CD4-positive, alpha-beta T cell treated with Interleukin-6 at 100 ng/mL for 8 hours (primary cell): Measurements from ENCODE around the gene GRM5.
"Not testable (repeated sequence)": the region's sequence is repeated elsewhere in the genome, so short reads cannot be mapped to it uniquely, and the experiment has no call there.

Source experiments
- DNase-seq: peaks from one replicate; pipeline ENCODE4 v3.0.0-alpha.2; 2020; ENCODE audit warnings: mixed read lengths, low spot score

The GRM5 gene

DNA sequence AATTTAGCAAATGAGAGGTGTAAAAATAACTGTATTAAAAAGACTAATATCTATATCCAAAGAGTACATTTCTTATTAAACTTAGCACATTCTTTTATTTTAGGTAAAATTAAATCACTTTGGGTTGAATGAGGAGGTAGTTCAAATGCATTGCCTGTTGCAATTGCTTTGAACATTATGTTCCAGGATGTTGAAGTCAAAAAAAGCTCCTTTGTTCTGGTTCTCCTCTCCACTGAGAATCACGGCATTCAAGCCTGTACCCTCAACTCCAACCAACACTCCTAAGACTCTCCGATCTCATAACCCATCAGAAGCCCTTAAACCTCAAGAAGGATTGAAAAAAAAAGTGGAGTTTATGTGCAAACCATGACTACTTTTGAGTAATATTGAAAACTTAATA, 230.1 kb downstream of the GRM5 start:
- not testable (repeated sequence) for DNase-seq

DNA sequence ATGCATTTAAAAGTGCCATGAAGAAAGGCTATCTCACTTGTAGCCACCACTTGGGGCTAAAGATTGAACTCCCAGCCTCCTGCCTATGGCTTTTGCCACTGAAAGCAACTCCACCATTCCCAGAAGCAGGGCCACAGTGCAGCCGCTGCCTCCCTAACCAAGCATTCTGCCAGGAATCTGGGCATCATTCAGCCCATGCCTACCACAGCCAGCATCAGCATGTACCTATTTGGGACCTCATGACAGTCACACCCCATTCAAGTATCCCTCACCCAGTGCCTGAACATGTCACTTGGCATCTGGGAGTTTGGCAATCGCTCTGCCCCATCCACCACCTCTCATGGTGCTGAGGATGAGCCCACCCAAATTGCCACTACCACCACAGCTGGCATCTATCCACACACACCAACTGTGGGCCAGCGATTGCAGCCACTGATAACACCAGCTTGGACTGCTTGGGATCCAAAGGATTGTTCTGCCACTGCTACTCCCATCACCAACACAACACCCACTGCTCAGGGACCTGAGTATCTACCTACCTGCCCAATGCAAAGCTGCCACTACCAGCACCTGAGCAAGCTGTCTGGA, 234.4 kb downstream of the GRM5 start:
- DNase-seq, result no peak

GRCh38 chr11:88827018-88827676, 238.6 kb downstream of the GRM5 start:
- DNase-seq, result no peak

DNA sequence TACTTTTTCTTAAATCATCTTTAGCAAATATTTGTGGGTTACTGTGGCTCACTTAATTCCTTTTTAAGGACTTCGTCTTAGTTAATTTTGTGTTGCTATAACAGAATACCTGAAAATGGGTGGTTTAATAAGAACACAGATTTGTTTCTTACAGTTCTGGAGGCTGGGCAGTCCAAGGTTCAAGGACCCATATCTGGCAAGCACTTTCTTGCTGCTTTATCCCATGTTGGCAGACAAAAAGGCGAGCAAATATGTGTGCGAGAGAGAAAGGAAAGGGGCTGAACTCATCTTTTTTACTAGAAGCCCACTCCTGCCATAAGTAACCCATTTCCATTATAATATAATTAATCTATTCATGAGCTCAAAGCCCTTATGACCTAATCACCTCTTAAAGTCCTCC, 246.2 kb downstream of the GRM5 start:
- DNase-seq, result no peak

GRCh38 chr11:88818978-88819377, 246.8 kb downstream of the GRM5 start:
- DNase-seq, result no peak

GRCh38 chr11:88815505-88815904, 250.3 kb downstream of the GRM5 start:
- no peak for DNase-seq

GRCh38 chr11:88814076-88814475, 251.7 kb downstream of the GRM5 start:
- no peak for DNase-seq

DNA sequence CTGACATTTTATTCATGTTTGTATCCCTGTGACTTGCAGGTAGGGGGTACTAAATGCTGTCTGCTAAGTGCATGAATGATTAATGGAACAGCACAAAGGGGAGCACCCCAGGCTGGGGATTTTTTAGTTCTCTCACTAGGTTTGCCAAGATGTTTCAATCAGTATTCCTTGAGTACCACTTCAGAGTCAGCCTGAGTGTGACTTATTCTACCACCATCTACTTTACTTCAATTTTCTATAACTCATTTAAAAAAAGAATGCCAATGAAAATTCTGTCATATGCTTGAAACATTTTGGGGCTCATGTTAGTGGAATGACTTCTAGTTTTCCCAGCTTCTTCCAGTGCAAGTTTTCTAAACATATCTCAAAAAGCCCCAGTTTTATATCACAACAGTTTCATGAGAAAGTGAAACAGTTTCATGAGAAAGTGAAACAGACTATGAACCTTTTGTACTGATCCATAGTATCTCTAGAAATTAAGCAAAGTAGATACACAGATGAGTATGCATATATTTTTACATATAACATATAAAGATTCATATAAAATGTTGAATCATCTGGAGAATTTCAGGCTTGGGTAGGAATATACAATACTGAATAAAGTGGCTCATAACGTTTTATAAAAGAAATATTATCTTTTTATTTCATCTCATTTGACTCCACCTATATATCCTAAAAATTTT, 252.4 kb downstream of the GRM5 start:
- no peak for DNase-seq

DNA sequence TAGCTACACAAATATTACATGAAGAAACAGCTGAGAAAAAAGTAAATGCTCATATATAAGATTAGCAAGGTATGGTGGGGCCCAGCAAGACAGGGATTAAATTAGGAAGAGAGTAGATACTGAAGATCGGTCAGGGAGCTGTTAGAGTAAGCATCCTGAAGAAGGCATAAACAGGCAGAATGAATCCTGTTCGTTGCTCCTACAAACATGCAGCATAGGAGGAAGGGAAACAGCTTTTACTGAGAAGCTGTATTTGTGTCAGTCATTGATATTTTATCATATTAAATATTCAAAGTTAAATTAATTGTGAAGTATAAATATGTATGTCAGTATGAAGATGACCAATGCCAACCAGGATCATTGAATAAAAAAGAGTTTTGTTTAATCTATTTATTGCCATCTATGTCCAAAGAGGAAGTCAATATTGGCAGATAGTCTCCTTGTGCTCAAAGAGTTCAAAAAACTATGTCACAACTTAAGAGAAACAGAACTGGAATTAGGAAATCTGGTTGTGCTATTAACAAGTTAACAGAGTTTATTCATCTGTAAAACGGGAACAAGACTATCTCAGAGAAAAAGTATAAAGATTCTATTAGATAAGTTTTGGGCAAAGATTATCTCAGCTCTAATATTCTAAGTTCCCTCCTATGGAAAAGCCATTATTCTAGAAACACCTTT, 255.2 kb downstream of the GRM5 start:
- no peak for DNase-seq

- no peak for DNase-seq
Measured at GRCh38 chr11:88809126-88809525, 256.7 kb downstream of the GRM5 start.

DNA sequence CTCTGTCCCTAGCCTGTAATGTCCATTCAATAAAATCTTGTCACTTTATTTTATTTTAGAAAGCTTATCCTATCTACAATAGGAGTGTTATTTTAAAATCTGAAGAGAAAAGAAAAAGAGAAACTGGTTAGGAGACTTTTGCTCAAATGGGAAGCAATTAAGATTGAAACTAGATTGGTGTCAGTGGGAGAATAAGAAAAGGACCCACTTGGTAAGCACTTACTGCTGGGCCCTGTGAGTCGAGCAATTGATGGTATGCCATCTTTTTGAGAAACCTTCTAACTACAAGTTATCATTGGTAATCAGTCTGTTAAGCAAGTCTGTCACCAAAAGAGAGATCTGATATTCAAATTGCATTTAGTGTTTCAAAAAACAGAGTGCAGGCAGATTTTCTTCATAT, 258.4 kb downstream of the GRM5 start:
- no peak for DNase-seq

DNA sequence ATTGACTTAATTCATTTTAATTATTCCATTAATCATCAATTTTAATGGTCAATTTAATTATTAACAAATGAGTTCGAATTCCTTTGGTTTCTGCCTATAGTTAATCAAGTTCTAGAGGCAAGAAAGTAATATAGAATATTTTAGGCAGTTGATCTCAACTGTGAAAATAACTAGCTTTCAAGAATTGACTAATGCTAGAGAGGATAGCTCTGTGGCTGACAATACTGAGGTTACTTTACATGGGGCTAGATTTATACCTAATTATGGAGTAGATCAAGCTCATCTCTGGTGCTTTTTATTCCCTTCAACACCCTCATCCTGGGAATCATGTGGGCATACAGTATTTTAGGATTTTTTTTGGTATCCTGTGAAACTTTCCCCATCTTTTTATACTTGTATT, 259.4 kb downstream of the GRM5 start:
- DNase-seq, result no peak

GRCh38 chr11:88801484-88802123, 264.2 kb downstream of the GRM5 start:
- no peak for DNase-seq

DNA sequence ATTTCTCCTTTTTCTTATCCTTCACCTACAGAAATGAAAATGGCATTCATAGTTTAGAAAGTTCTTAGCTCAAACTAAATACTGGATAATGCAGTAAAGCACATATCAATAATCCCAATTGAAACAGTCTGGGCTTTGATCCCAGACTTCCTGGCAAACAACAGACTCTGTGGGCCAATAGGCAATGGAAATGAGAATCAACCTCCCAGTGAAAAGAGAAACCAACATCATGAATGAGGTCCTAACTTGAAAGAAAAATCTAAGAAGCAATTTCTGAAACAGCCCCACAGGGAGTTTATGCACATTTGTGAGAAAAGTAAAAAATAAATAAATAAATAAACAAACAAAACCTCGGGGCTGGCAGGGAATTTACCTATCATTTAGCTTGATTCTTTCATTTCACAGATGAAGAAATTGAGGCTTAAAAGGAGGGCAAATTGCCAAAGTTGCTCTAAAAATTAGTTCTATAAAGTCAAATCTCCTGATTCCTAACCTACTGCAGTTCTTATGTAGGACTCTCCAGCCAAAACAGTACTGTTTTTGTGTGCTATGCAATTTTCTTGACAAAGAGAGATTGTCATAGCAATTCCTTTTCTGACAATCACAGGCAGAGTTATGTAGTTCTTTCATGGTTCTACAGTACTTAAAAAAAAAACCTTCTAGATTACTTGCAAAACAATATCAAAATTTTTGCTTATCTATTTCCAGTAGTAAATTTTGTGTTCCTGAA, 265.8 kb downstream of the GRM5 start:
- no peak for DNase-seq

- no peak for DNase-seq
Measured at GRCh38 chr11:88790182-88790581, 275.6 kb downstream of the GRM5 start.

- no peak for DNase-seq
Measured at GRCh38 chr11:88779577-88779976, 286.2 kb downstream of the GRM5 start.

- no peak for DNase-seq
Measured at GRCh38 chr11:88770475-88771079, 295.2 kb downstream of the GRM5 start.

DNA sequence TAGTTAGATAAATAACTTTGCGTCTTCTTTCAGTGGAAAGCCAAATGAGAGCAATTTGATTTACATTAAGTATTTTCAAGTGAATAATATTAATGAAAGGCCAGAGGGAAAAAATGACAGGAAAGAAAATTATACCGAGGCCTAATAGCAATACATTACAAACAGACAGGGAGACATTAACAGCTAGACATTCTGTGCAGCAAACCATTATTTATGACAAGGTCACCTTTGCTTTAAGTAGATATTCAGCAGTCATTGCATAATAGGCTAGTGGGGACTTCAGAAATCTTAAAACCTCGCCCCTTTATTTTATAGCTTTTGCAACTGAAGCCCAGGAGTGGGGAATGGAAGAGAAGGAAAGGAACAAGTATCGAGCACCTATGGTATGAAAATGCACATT, 321.6 kb downstream of the GRM5 start:
- DNase-seq, result no peak

GRCh38 chr11:88739524-88739923, 326.3 kb downstream of the GRM5 start:
- no peak for DNase-seq

DNA sequence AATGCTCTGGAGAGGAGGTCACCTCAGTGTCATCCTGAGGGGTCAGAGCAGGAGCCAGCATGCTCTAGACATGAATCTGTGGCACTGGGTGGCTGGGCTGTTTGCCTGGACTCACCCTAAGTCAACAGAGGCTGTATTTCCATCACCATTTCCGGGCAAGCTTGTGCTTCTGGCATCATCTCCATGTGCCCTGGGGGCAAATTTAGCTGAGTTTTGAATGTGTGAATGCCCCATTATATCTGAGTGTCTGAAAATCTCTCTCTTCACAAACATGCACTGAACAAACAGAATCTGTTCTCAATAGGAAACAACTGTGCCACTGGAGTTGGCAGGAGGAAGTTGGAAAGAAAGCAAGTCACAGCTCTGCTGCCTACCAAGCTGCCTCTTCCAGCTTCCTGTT, 356.2 kb downstream of the GRM5 start:
- no peak for DNase-seq

DNA sequence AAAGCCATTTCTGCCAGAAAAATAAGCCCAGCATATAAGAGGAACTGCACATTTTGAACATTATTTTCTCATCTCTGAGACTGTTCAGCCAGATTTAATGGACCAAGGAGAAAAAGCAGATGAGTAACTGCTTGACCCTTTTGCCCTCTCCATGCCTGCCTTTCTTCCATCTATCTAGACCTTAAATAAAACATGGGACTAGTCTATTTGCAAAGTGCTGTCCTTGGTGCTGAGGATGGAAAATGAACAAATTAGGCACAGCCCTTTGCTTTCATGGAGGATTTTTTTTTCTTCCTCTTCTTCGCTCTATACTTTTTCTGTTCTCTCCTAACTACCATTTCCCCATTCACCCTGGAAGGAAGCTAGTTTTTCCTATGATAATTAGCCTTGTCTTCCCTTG, 361.3 kb downstream of the GRM5 start:
- no peak for DNase-seq
